H1 (cell line): ENCODE results near the gene ARHGEF12. TPM values are rescaled to one million over a fixed set of nuclear protein-coding genes. Genes with fewer than 3 reads are reported as not detected.

Experiments used
- CTCF ChIA-PET: fragments of 300-600 bp; sonication (Branson Sonifier 250); formaldehyde crosslinking; loops from one replicate; lab custom pipeline; 2021; ENCODE audit not compliant: partially characterized antibody; lab: Charles Lee
- POLR2A ChIA-PET: fragments of 300-600 bp; sonication (Branson Sonifier 250); formaldehyde crosslinking; loops from one replicate; lab custom pipeline; 2021; ENCODE audit warnings: inconsistent platforms; ENCODE audit not compliant: partially characterized antibody; lab: Charles Lee
- DNase-seq, 2 experiments: peaks; one replicate each; pipeline versions ENCODE4 v3.0.0 to v3.0.0-alpha.2; 2010 to 2022; ENCODE audit warnings: low spot score in 2 of 2, low read depth in 1 of 2, mixed read lengths in 1 of 2
- FAIRE-seq: peaks from 2 replicates; lab custom pipeline; 2011; peaks lifted over from hg19 to GRCh38; lab: Jason Lieb, UNC
- H2AFZ ChIP-seq: 2 replicates; pipeline ENCODE4 v1.8.1; 2012; ENCODE audit warnings: low read length, inconsistent platforms
- H2AK5ac ChIP-seq: 2 replicates; pipeline ENCODE4 v1.6.1; 2013; ENCODE audit warnings: low read depth, low read length
- H2BK120ac ChIP-seq: replicated peaks from 2 replicates; pipeline ENCODE3; 2013; ENCODE audit warnings: low read depth, low read length, inconsistent platforms
- H2BK12ac ChIP-seq: 2 replicates; pipeline ENCODE4 v1.6.1; 2013; ENCODE audit warnings: low read depth, low read length
- H2BK15ac ChIP-seq: 2 replicates; pipeline ENCODE4 v1.6.1; 2013; ENCODE audit warnings: low read length
- H2BK20ac ChIP-seq: 2 replicates; pipeline ENCODE4 v1.6.1; 2013; ENCODE audit warnings: low read length
- H2BK5ac ChIP-seq: 2 replicates; pipeline ENCODE4 v1.6.1; 2013; ENCODE audit warnings: low read depth, low read length
- H3K14ac ChIP-seq: 2 replicates; pipeline ENCODE4 v1.6.1; 2013; ENCODE audit warnings: inconsistent platforms; ENCODE audit not compliant: insufficient read length
- H3K18ac ChIP-seq: 2 replicates; pipeline ENCODE4 v1.6.1; 2013; ENCODE audit warnings: low read length; ENCODE audit errors: extremely low read depth
- H3K23ac ChIP-seq: 2 replicates; pipeline ENCODE4 v1.6.1; 2013; ENCODE audit warnings: inconsistent platforms; ENCODE audit not compliant: insufficient read length
- H3K23me2 ChIP-seq: 2 replicates; pipeline ENCODE4 v1.6.1; 2013; ENCODE audit warnings: low read depth, low read length
- H3K27ac ChIP-seq: 2 replicates; pipeline ENCODE4 v1.6.1; 2011; ENCODE audit warnings: low read depth, low read length, inconsistent platforms
- H3K27me3 ChIP-seq, 4 experiments: replicated peaks in 1 of 4; 1 replicate in 1 of 4; 2 replicates in 3 of 4; pipeline versions ENCODE4 v1.6.1 to v1.8.1; 2011 to 2013; ENCODE audit warnings: low read length in 3 of 4, mild to moderate bottlenecking in 3 of 4, inconsistent platforms in 2 of 4, mixed read lengths in 2 of 4, moderate library complexity in 1 of 4; ENCODE audit not compliant: control insufficient read depth in 3 of 4, insufficient read depth in 3 of 4; ENCODE audit errors: extremely low read depth in 1 of 4
- H3K36me3 ChIP-seq, 4 experiments: 2 replicates each; pipeline versions ENCODE4 v1.6.1 to v1.8.1; 2011 to 2013; ENCODE audit warnings: mild to moderate bottlenecking in 4 of 4, low read length in 3 of 4, moderate library complexity in 2 of 4, control low read depth in 1 of 4, inconsistent platforms in 1 of 4; ENCODE audit not compliant: insufficient read depth in 4 of 4, control insufficient read depth in 2 of 4
- H3K4ac ChIP-seq: replicated peaks from 2 replicates; pipeline ENCODE3; 2013; ENCODE audit warnings: low read length, low read depth, mixed read lengths, inconsistent platforms; ENCODE audit not compliant: insufficient read length
- H3K4me1 ChIP-seq, 4 experiments: replicated peaks in 1 of 4; 1 replicate in 1 of 4; 2 replicates in 3 of 4; pipeline versions ENCODE4 v1.6.1 to v1.8.1; 2011 to 2013; ENCODE audit warnings: low read length in 3 of 4, inconsistent platforms in 2 of 4, mixed read lengths in 1 of 4; ENCODE audit not compliant: insufficient read depth in 4 of 4, control insufficient read depth in 3 of 4
- H3K4me2 ChIP-seq, 2 experiments: 2 replicates each; pipeline versions ENCODE4 v1.6.1 to v1.8.1; 2011 to 2013; ENCODE audit warnings: low read depth in 2 of 2, low read length in 2 of 2, control low read depth in 1 of 2, inconsistent platforms in 1 of 2, mild to moderate bottlenecking in 1 of 2; ENCODE audit not compliant: insufficient read depth in 1 of 2
- H3K4me3 ChIP-seq, 4 experiments: fragments of 200-600, 300-600 bp in 1 of 4; sonication (generic), shearing (Covaris generic), sonication (Bioruptor Twin) in 1 of 4; 2 replicates each; pipeline versions ENCODE4 v1.5.1 to v1.8.1; 2011 to 2016; ENCODE audit warnings: low read length in 4 of 4, low read depth in 3 of 4, control low read depth in 2 of 4, inconsistent platforms in 2 of 4, mild to moderate bottlenecking in 2 of 4, mixed read lengths in 1 of 4, moderate library complexity in 1 of 4; ENCODE audit not compliant: insufficient read depth in 2 of 4; ENCODE audit errors: extremely low read depth in 1 of 4
- H3K56ac ChIP-seq: replicated peaks from 2 replicates; pipeline ENCODE3; 2013; ENCODE audit warnings: low read depth, mild to moderate bottlenecking, mixed read lengths, low read length, inconsistent platforms; ENCODE audit not compliant: insufficient read length
- H3K79me1 ChIP-seq: 2 replicates; pipeline ENCODE4 v1.6.1; 2013; ENCODE audit warnings: low read depth, low read length, control low read depth
- H3K79me2 ChIP-seq, 2 experiments: 2 replicates each; pipeline versions ENCODE4 v1.6.1 to v1.8.1; 2012 to 2013; ENCODE audit warnings: low read length in 2 of 2, mild to moderate bottlenecking in 2 of 2, inconsistent platforms in 1 of 2; ENCODE audit not compliant: insufficient read depth in 2 of 2, control insufficient read depth in 1 of 2
- H3K9ac ChIP-seq, 4 experiments: replicated peaks in 1 of 4; 1 replicate in 1 of 4; 2 replicates in 3 of 4; pipeline versions ENCODE4 v1.6.1 to v1.8.1; 2011 to 2013; ENCODE audit warnings: low read depth in 3 of 4, low read length in 3 of 4, control low read depth in 2 of 4, mild to moderate bottlenecking in 2 of 4, moderate library complexity in 2 of 4, inconsistent platforms in 1 of 4; ENCODE audit errors: extremely low read depth in 1 of 4
- H3K9me3 ChIP-seq, 2 experiments: 2 replicates each; pipeline versions ENCODE4 v1.6.1 to v1.8.1; 2012 to 2013; ENCODE audit warnings: mild to moderate bottlenecking in 2 of 2, moderate library complexity in 2 of 2, control low read depth in 1 of 2, inconsistent platforms in 1 of 2, low read depth in 1 of 2, low read length in 1 of 2, mixed read lengths in 1 of 2; ENCODE audit not compliant: insufficient read depth in 2 of 2
- H4K20me1 ChIP-seq, 2 experiments: replicated peaks in 1 of 2; 2 replicates each; pipeline versions ENCODE3 to v1.8.1; 2011 to 2013; ENCODE audit warnings: inconsistent platforms in 2 of 2, low read length in 2 of 2, mild to moderate bottlenecking in 1 of 2; ENCODE audit not compliant: insufficient read depth in 2 of 2, control insufficient read depth in 1 of 2
- H4K5ac ChIP-seq: 2 replicates; pipeline ENCODE4 v1.6.1; 2013; ENCODE audit warnings: low read length, low read depth, mixed read lengths, inconsistent platforms; ENCODE audit not compliant: insufficient read length
- H4K8ac ChIP-seq: 2 replicates; pipeline ENCODE4 v1.8.0; 2013; ENCODE audit warnings: mild to moderate bottlenecking, moderate library complexity, low read length, inconsistent platforms; ENCODE audit not compliant: insufficient read depth; ENCODE audit errors: extremely low read depth
- H4K91ac ChIP-seq: replicated peaks from 2 replicates; pipeline ENCODE3; 2013; ENCODE audit warnings: low read length, mixed read lengths, inconsistent platforms; ENCODE audit not compliant: insufficient read length
- ATF2 ChIP-seq: IDR thresholded peaks from 2 replicates; pipeline ENCODE4 v1.6.1; 2012; ENCODE audit warnings: low read length, inconsistent platforms
- EP300 ChIP-seq, 2 experiments: IDR thresholded peaks; 1 replicate in 1 of 2; 2 replicates in 1 of 2; pipeline ENCODE4 v1.6.1; 2011 to 2012; ENCODE audit warnings: low read depth in 2 of 2, low read length in 2 of 2, mild to moderate bottlenecking in 2 of 2, borderline replicate concordance in 1 of 2, inconsistent platforms in 1 of 2, moderate library complexity in 1 of 2
- SIRT6 ChIP-seq: IDR thresholded peaks from one replicate; pipeline ENCODE4 v1.7.1; 2012; ENCODE audit warnings: low read length, inconsistent platforms
- SUZ12 ChIP-seq: fragments of 200-600 bp; sonication (generic); IDR thresholded peaks from 2 replicates; pipeline ENCODE4 v1.6.1; 2012; ENCODE audit warnings: mild to moderate bottlenecking, inconsistent platforms, low read length, moderate library complexity, mixed read lengths
- WGBS, 2 experiments: shearing (Covaris generic) in 1 of 2; methylation state at CpG; one replicate each; pipeline versions ENCODE4 v1.1.6 to v1.1.7; 2013 to 2015; ENCODE audit warnings: low lambda C conversion rate in 2 of 2, mixed read lengths in 2 of 2, inconsistent platforms in 1 of 2, low coverage in 1 of 2, missing lambda C conversion rate in 1 of 2; ENCODE audit not compliant: insufficient replicate concordance in 2 of 2, insufficient coverage in 1 of 2, insufficient read length in 1 of 2; ENCODE audit errors: extremely low coverage in 1 of 2, missing lambda C conversion rate in 1 of 2; 5-methylcytosine and 5-hydroxymethylcytosine counted together
- polyA plus RNA-seq, 7 experiments: library from polyadenylated mRNA; depleted of rRNA in 3 of 7; stranded (reverse) in 5 of 7; unstranded in 2 of 7; fragments of >200 nt in 5 of 7; fragments of 200-250 nt in 2 of 7; gene quantifications; 1 replicate in 5 of 7; 2 replicates in 1 of 7; 4 replicates in 1 of 7; pipeline versions ENCODE4 v1.2.1 to v1.2.3, GENCODE V29; 2011 to 2013; ENCODE audit warnings: missing spikeins in 2 of 7, mixed read lengths in 2 of 7
- total RNA-seq: library from RNA; stranded (reverse); fragmentation: NEBNext Ultra II Directional; extraction: Animal tissue kit (Norgen Biotek cat#: 25700); gene quantifications from 2 replicates; pipeline ENCODE4 v1.2.1, GENCODE V29; 2021

ARHGEF12 gene
- total and polyA plus RNA-seq, 2 of the 8 experiments (the other 6 are each of a cell fraction or from before 2014, with no cell fraction given) = 5.1 to 33.7 TPM

DNA sequence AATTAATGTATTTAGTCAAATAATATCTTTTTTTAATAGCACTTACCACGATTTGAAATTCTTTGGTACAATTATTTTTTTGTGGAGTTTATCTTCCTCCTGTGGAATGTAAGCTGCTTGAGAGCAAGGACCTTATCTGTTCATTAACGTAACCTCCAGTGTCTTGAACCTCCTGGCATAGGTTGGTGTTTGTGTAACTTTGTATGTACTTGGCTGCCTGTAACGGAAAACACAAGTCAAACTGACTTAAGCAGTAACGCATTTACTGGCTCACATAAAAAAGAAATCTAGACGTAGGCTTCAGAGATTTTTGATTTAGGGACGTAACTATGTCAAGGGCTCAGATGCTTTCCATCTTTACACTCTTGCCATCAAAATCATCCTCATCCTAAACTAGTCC is 56.1 kb downstream of the ARHGEF12 start:
- POLR2A ChIA-PET = no interaction called here
- Histone ChIP-seq H3K56ac (no peak overlapping the region), H2AFZ (no peak overlapping the region), H2BK5ac (no peak overlapping the region), H3K23me2 (no peaks in the 10 kb centered on the region), H3K4me1 (peaks cover 0 to 3% (median 0%) of the 10 kb centered on the region in 4 experiments; a peak in 1 of 7 replicates), H3K14ac (no peak overlapping the region), H4K5ac (no peak overlapping the region), H3K4me3 (no peak overlapping the region), H2BK20ac (no peak overlapping the region), H4K8ac (no peak overlapping the region), H3K27me3 (no peaks in the 10 kb centered on the region), H3K23ac (no peak overlapping the region), H2AK5ac (no peak overlapping the region), H4K20me1 (peaks cover 0 to 3% of the 10 kb centered on the region in 2 experiments), H3K79me2 (peaks cover 0 to 56% of the 10 kb centered on the region in 2 experiments; a peak in 2 of 4 replicates), H3K36me3 (no peaks in the 10 kb centered on the region; a peak in 1 of 8 replicates), H2BK12ac (no peak overlapping the region), H4K91ac (no peak overlapping the region), H3K9ac (no peak overlapping the region), H3K27ac (no peak overlapping the region), H3K79me1 (peaks cover 4% of the 10 kb centered on the region; the same call in 1 of the 2 replicates), H2BK15ac (no peak overlapping the region), H3K9me3 (peaks cover 4 to 6% of the 10 kb centered on the region in 2 experiments; a peak in 1 of 4 replicates), H2BK120ac (no peak overlapping the region), H3K4ac (no peak overlapping the region), H3K4me2 (no peak overlapping the region), H3K18ac (no peak overlapping the region)
- DNase-seq (no peak), FAIRE-seq (no peak)
- WGBS, 2 experiments = 93% methylated on average over 6 of the region's 6 CpGs; no CpG with 5 or more reads in 1 of the 2 experiments
- CTCF ChIA-PET = no interaction called here
- no peak for TF ChIP-seq ATF2
- TF ChIP-seq EP300 (IDR thresholded peaks at IDR 0.05; ENCODE audit: borderline replicate concordance in 1 of 2, low read depth in 2 of 2, low read length in 2 of 2) = no peak
- no peak for TF ChIP-seq SIRT6
- no peak for TF ChIP-seq SUZ12
